Common myeloid progenitor, CD34-positive (primary cell): ENCODE data around the gene DACH1.

Experiments
- CTCF ChIA-PET: fragments of 350-600 bp; sonication (Branson Sonifier 250); formaldehyde crosslinking; loops from one replicate; lab custom pipeline; 2021; ENCODE audit warnings: antibody characterized with exemption; lab: Charles Lee
- POLR2A ChIA-PET: fragments of 350-600 bp; sonication (Branson Sonifier 250); formaldehyde crosslinking; loops from one replicate; lab custom pipeline; 2021; ENCODE audit warnings: antibody characterized with exemption; lab: Charles Lee
- DNase-seq, 3 donors: peaks; one replicate each; pipeline versions ENCODE4 v3.0.0 to v3.0.0-alpha.2; 2013
- H3K27ac ChIP-seq, 2 experiments: 1 replicate in 1 of 2; 2 replicates in 1 of 2; pipeline ENCODE4 v1.7.0; 2013; ENCODE audit warnings: inconsistent platforms in 2 of 2, low read length in 2 of 2, mild to moderate bottlenecking in 2 of 2, low read depth in 1 of 2, moderate library complexity in 1 of 2; ENCODE audit not compliant: severe bottlenecking in 2 of 2, insufficient read depth in 1 of 2, poor library complexity in 1 of 2
- H3K27me3 ChIP-seq, 5 experiments: replicated peaks in 2 of 5; 1 replicate in 3 of 5; 2 replicates in 2 of 5; pipeline versions ENCODE4 v1.6.1 to v1.7.0; 2013; ENCODE audit warnings: low read length in 4 of 5, mild to moderate bottlenecking in 2 of 5, moderate library complexity in 2 of 5, inconsistent platforms in 1 of 5; ENCODE audit not compliant: insufficient read depth in 5 of 5, control insufficient read depth in 4 of 5
- H3K36me3 ChIP-seq, 4 experiments: 1 replicate in 2 of 4; 2 replicates in 2 of 4; pipeline versions ENCODE4 v1.6.1 to v1.7.0; 2013; ENCODE audit warnings: low read length in 3 of 4, control low read depth in 1 of 4, mild to moderate bottlenecking in 1 of 4; ENCODE audit not compliant: control insufficient read depth in 4 of 4, insufficient read depth in 4 of 4
- H3K4me1 ChIP-seq, 4 experiments: 1 replicate in 3 of 4; 2 replicates in 1 of 4; pipeline versions ENCODE4 v1.6.1 to v1.7.1; 2013; ENCODE audit warnings: low read length in 3 of 4, mild to moderate bottlenecking in 3 of 4, control low read depth in 1 of 4, inconsistent platforms in 1 of 4, moderate library complexity in 1 of 4; ENCODE audit not compliant: control insufficient read depth in 4 of 4, insufficient read depth in 4 of 4; ENCODE audit errors: control extremely low read depth in 1 of 4
- H3K4me3 ChIP-seq, 7 experiments: 1 replicate in 4 of 7; 2 replicates in 3 of 7; pipeline versions ENCODE4 v1.5.1 to v1.7.0; 2013; ENCODE audit warnings: mild to moderate bottlenecking in 7 of 7, low read length in 6 of 7, moderate library complexity in 6 of 7, inconsistent platforms in 2 of 7, low read depth in 2 of 7, control low read depth in 1 of 7; ENCODE audit not compliant: insufficient read depth in 4 of 7, control insufficient read depth in 1 of 7; ENCODE audit errors: extremely low read depth in 1 of 7
- H3K9me3 ChIP-seq, 5 experiments: 1 replicate in 4 of 5; 2 replicates in 1 of 5; pipeline versions ENCODE4 v1.6.1 to v1.7.1; 2013; ENCODE audit warnings: low read length in 4 of 5, mild to moderate bottlenecking in 2 of 5, inconsistent platforms in 1 of 5, low read depth in 1 of 5, moderate library complexity in 1 of 5; ENCODE audit not compliant: control insufficient read depth in 4 of 5, insufficient read depth in 2 of 5; ENCODE audit errors: control extremely low read depth in 1 of 5
- WGBS: methylation state at CpG from one replicate; pipeline ENCODE4 v1.1.5; 2013; ENCODE audit not compliant: insufficient coverage; 5-methylcytosine and 5-hydroxymethylcytosine counted together

The DACH1 gene

DNA sequence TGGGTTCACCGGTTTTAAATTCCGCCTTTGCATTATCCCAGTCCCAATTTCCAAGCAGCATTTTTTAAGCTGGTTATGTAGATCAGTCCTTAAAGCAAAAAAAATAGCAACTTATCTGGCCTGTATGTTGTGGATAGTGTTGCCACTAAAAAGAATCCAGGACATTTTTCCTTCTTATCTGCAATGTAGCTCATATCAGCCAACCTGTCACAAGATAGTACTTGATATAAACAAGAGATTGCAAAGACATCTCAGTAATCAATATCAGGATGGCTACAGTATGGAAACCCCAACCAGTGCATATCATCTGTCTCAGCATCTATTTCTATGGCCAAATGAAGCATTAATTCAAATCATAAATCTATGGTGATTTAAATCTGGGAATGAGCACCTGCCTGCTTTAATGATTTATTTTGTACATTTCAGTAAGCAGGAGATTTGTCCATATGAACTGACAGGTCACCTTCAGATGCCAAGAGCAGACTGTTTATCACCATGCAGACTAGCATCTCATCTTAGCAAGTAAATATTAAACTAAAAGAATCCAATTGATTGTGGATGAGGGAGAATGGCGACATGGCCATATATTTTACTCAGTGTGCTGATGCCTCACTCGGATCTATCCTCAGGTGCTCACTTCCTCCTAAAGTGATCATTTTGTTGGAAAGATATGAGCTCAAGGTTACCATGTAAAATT, 240.4 kb downstream of the DACH1 start:
- Histone ChIP-seq H3K36me3 (peaks cover 0 to 8% (median 2%) of the 10 kb centered on the region in 4 experiments), H3K9me3 (no peaks in the 10 kb centered on the region), H3K27me3 (no peaks in the 10 kb centered on the region), H3K4me3 (no peak overlapping the region), H3K27ac (no peak overlapping the region), H3K4me1 (peaks cover 0 to 9% (median 0%) of the 10 kb centered on the region in 4 experiments)
- POLR2A ChIA-PET, result no interaction called here
- 100% methylated on average over 1 of the region's 4 CpGs for WGBS
- CTCF ChIA-PET, result no interaction called here
- DNase-seq, result no peak

DNA sequence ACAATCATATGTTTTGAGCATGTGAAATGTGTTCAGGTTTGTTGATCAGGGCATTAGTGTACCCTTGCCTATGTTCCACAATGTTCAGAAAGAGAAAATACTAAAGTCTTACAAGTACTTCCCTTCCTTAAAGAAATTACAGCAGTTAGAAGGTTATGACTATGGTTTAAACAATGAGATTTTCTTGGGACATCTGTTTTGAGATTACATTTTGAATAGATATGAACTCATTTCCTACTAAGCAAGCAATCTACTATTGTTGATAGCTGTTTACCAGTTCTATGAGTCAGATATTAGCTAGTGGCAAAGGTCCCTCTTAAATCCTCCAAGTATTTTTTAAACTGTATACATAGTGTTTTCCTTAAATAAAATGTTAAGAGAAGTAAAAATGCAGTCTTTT, 241.3 kb downstream of the DACH1 start:
- H3K27ac ChIP-seq, result no peak overlapping the region
- H3K4me1 ChIP-seq, result peaks cover 0 to 9% (median 0%) of the 10 kb centered on the region in 4 experiments
- no peaks in the 10 kb centered on the region for H3K9me3 ChIP-seq
- H3K27me3 ChIP-seq, result no peaks in the 10 kb centered on the region
- CTCF ChIA-PET, result interaction anchor here (1.9 kb wide), 1 partner anchor 8 kb away, joined by 10 read pairs; no protein-coding TSS in a partner anchor
- peak in 2 of 3 donors; percentile 35 to 49 for DNase-seq
- H3K36me3 ChIP-seq, result peaks cover 0 to 8% (median 2%) of the 10 kb centered on the region in 4 experiments
- POLR2A ChIA-PET, result no interaction called here
- no peak overlapping the region for H3K4me3 ChIP-seq

DNA sequence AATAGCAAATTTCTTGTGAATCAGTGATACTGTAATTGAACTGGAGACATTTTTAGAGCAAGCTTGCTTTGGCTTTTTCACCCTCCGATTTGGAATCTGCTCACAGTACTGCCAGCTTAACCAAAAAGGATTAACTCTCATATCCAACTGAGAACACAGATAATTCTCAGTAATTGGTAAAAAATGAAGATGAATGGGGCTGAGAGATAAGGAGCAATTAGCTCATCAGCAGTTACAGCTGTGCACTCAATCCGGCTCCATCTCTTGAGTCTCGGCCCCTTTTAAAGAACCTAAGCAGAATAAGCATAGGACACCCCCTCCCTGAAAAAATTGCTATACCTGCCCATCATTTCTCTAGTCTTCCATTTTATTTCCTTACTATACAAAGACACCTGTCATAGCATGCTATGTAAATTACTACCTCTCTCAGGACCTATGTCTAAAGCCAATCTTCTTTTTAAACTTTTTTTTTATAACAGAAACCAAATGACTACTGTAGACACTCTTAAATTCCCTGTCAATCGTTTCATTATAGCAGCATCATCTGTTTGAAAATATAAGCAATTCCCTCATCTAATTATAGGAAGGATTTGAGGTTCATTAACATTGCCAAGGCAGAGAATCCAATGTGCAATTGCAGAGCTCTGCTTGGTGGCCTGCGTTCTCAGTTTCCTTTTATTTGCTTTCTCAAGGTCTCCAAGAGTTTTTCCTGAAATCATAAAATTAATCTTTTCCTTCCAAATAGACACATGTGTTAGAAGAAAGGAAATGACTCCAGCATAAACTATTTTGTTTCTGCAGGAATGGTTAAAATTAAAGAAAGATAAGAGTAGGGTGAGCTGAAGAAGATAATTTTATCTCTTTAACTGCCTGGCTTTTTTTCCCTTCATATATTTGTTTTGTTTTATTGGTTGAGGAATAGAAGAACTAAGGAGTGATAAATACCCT, 242.1 kb downstream of the DACH1 start:
- WGBS, result 71% methylated on average over 2 of the region's 5 CpGs
- ChIA-PET CTCF (interaction anchor here (0.6 to 1.9 kb wide), 4 partner anchors 9 to 80 kb away, joined by 3 to 10 read pairs (median 4); no protein-coding TSS in a partner anchor), POLR2A (no interaction called here)
- no peak overlapping the region for H3K4me3 ChIP-seq
- peaks cover 0 to 6% (median 0%) of the 10 kb centered on the region in 4 experiments for H3K36me3 ChIP-seq
- peaks cover 0 to 11% (median 1%) of the 10 kb centered on the region in 4 experiments for H3K4me1 ChIP-seq
- H3K27ac ChIP-seq, result no peak overlapping the region
- no peaks in the 10 kb centered on the region for H3K27me3 ChIP-seq
- H3K9me3 ChIP-seq, result no peaks in the 10 kb centered on the region
- DNase-seq, result peak in 2 of 3 donors; percentile 27 to 40

DNA sequence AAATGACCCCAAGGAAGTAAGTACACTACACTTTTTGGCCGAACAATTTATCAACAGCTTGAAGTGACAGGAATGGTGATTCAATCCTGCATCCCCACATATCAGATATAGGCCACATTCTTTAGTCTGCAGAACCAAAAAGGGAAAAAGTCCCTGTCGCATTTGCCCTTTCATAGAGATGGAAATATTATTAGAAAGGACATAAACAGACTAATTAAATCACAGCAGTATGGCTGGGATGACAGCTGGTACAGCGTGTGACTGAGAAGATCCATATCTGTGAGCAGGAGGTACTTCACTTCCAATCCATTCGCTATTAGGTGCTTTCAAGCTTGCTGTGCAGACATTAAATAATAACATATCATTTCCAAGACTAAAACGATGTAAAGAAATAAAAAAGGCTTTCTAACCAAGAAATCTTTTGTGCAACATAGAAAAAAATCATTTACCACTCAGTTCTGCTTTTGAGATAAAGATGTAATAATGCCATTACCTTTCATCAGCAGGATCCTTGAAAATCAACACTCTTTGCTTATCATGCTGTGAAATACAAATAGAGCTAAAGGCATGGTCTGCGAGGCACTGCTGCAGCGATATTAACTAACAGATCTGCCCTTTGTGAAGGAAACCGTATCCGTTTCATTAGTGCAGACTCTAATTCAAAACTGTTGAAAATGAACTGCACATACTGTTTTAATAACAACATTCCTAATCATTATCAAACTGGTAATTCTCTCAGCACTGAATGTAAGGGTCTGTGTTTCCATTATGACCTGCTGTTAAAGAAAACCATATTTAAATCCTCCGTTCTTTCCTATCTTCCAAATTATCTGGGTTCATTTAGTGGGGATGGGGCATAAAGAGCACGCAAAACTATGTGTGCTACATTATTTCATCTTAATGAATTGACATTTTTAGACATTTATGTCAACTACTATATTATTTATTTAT, 245.6 kb downstream of the DACH1 start:
- no peaks in the 10 kb centered on the region for H3K9me3 ChIP-seq
- H3K27ac ChIP-seq, result no peak overlapping the region
- WGBS, result 94% methylated on average over 6 of the region's 11 CpGs
- no peak overlapping the region for H3K4me3 ChIP-seq
- H3K4me1 ChIP-seq, result peaks cover 2 to 36% (median 9%) of the 10 kb centered on the region in 4 experiments
- no peaks in the 10 kb centered on the region for H3K27me3 ChIP-seq
- ChIA-PET POLR2A (no interaction called here), CTCF (interaction anchor here (1.2 kb wide), 1 partner anchor 13 kb away, joined by 3 read pairs; no protein-coding TSS in a partner anchor)
- no peaks in the 10 kb centered on the region for H3K36me3 ChIP-seq
- DNase-seq, result no peak

DNA sequence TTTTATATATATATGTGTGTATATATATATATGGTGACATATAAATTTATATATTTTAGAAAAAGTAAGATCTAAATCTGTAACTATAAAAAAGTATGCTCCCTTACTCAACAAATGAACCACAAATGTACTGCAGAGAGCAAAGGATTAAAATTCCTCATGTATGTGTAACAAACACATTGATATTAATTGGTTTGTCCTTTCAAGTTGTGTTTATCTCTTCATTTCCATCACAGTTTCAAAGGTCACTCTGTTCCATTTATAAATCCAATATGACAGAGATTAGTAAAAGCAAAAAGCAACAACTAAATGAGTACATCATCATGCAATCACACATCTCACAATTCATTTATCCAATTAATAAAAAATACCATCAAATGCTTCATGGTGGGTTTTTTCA, 247.9 kb downstream of the DACH1 start:
- CTCF ChIA-PET, result no interaction called here
- Histone ChIP-seq H3K36me3 (no peaks in the 10 kb centered on the region), H3K4me1 (peaks cover 5 to 38% (median 12%) of the 10 kb centered on the region in 4 experiments), H3K9me3 (no peaks in the 10 kb centered on the region), H3K27ac (no peak overlapping the region), H3K4me3 (no peak overlapping the region), H3K27me3 (no peaks in the 10 kb centered on the region)
- POLR2A ChIA-PET, result no interaction called here
- DNase-seq, result no peak

DNA sequence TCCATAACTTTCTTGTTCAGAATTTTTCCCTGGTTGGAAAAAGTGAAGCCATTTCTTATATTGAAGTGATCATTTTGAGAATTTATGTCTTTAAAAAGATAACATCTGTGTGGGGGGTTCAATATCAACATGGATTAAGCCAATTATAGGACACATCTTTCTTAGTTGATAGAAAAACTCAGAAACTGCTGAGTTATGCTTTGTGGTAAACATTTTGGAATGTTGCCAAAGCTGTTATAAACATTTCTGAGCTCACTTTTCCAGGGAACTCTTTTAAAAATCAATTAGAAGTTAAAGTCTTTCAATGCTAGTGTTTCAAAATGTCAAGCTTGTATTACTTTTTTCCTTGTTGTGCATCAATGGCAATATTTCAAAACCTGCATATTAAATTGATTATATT, 248.8 kb downstream of the DACH1 start:
- no peak overlapping the region for H3K27ac ChIP-seq
- ChIA-PET POLR2A (no interaction called here), CTCF (interaction anchor here (0.6 kb wide), 1 partner anchor 33 kb away, joined by 3 read pairs; no protein-coding TSS in a partner anchor)
- peaks cover 13 to 47% (median 19%) of the 10 kb centered on the region in 4 experiments for H3K4me1 ChIP-seq
- no peak overlapping the region for H3K4me3 ChIP-seq
- H3K9me3 ChIP-seq, result no peaks in the 10 kb centered on the region
- peak; percentile 42 to 73 (median 72) for DNase-seq
- no peaks in the 10 kb centered on the region for H3K36me3 ChIP-seq
- H3K27me3 ChIP-seq, result no peaks in the 10 kb centered on the region
